GM23248 (cell line): ENCODE results near the gene IZUMO4.

Source experiments
- EZH2 ChIP-seq: fragments of 200-600 bp; sonication (generic); IDR thresholded peaks from 2 replicates; pipeline ENCODE4 v1.6.1; 2018; ENCODE audit warnings: antibody characterized with exemption, mild to moderate bottlenecking; ENCODE audit not compliant: insufficient read depth, poor library complexity, severe bottlenecking
- EZH2phosphoT487 ChIP-seq: fragments of 200-600 bp; sonication (generic); IDR thresholded peaks from 2 replicates; pipeline ENCODE4 v1.6.1; 2018; ENCODE audit warnings: antibody characterized with exemption, moderate library complexity, mild to moderate bottlenecking, low read depth; ENCODE audit not compliant: insufficient read depth

- TF ChIP-seq EZH2phosphoT487, result no peak
- no peak for TF ChIP-seq EZH2
These were observed 51.9 kb downstream of the IZUMO4 start for GRCh38 chr19:2148482-2149135.
